B cell (primary cell): ENCODE measurements around the gene RAB27A. TPM values are rescaled to one million over a fixed set of nuclear protein-coding genes. Genes with fewer than 3 reads are reported as not detected.
"Not testable (repeated sequence)": the region's sequence is repeated elsewhere in the genome, so short reads cannot be mapped to it uniquely, and the experiment has no call there.

Experiments
- ATAC-seq: fragments of 200-7000 bp; cut with Tn5 transposase; one replicate; pipeline ENCODE4 v1.10.0; 2021; ENCODE audit warnings: low read depth, mild to moderate bottlenecking, moderate number of reproducible peaks, moderate library complexity
- CTCF ChIA-PET: fragments of 350-600 bp; sonication (Branson Sonifier 250); formaldehyde crosslinking; loops from one replicate; lab custom pipeline; 2021; ENCODE audit warnings: antibody characterized with exemption, inconsistent platforms; lab: Charles Lee
- POLR2A ChIA-PET: fragments of 350-600 bp; sonication (Branson Sonifier 250); formaldehyde crosslinking; loops from one replicate; lab custom pipeline; 2021; ENCODE audit warnings: antibody characterized with exemption; lab: Charles Lee
- DNase-seq: peaks from one replicate; pipeline ENCODE4 v3.0.0; 2013
- H2AFZ ChIP-seq: 2 replicates; pipeline ENCODE4 v1.6.1; 2012; ENCODE audit warnings: mild to moderate bottlenecking, low read depth, low read length; ENCODE audit not compliant: insufficient read depth, poor library complexity, severe bottlenecking
- H3K27ac ChIP-seq, 2 donors: 1 replicate in 1 of 2; 2 replicates in 1 of 2; pipeline ENCODE4 v1.5.1; 2012 to 2013; ENCODE audit warnings: low read length in 2 of 2, mild to moderate bottlenecking in 2 of 2, moderate library complexity in 1 of 2
- H3K27me3 ChIP-seq, 4 experiments: fragments of 200-600 bp in 1 of 4; sonication (generic) in 1 of 4; replicated peaks in 1 of 4; 1 replicate in 2 of 4; 2 replicates in 2 of 4; pipeline versions ENCODE4 v1.6.1 to v1.7.0; 2013 to 2016; ENCODE audit warnings: low read length in 3 of 4, mild to moderate bottlenecking in 2 of 4, mixed read lengths in 1 of 4, moderate library complexity in 1 of 4; ENCODE audit not compliant: insufficient read depth in 4 of 4, control insufficient read depth in 3 of 4; ENCODE audit errors: control extremely low read depth in 1 of 4
- H3K36me3 ChIP-seq, 2 experiments: replicated peaks in 1 of 2; 1 replicate in 1 of 2; 2 replicates in 1 of 2; pipeline versions ENCODE4 v1.6.1 to v1.7.1; 2013; ENCODE audit warnings: low read length in 1 of 2; ENCODE audit not compliant: insufficient read depth in 2 of 2, control insufficient read depth in 1 of 2; ENCODE audit errors: control extremely low read depth in 1 of 2, extremely low read depth in 1 of 2
- H3K4me1 ChIP-seq, 2 donors: fragments of 200-600 bp in 1 of 2; sonication (generic) in 1 of 2; 1 replicate in 1 of 2; 2 replicates in 1 of 2; pipeline versions ENCODE4 v1.5.1 to v1.6.1; 2013 to 2017; ENCODE audit warnings: low read length in 2 of 2; ENCODE audit not compliant: control insufficient read depth in 2 of 2, insufficient read depth in 2 of 2
- H3K4me2 ChIP-seq: replicated peaks from 2 replicates; pipeline ENCODE3; 2012; ENCODE audit warnings: mild to moderate bottlenecking, low read depth, low read length; ENCODE audit not compliant: poor library complexity, severe bottlenecking
- H3K4me3 ChIP-seq, 5 experiments: fragments of 200-600 bp in 1 of 5; sonication (generic) in 1 of 5; 1 replicate in 3 of 5; 2 replicates in 2 of 5; pipeline versions ENCODE4 v1.5.1 to v1.7.0; 2011 to 2016; ENCODE audit warnings: low read length in 4 of 5, mild to moderate bottlenecking in 4 of 5, low read depth in 2 of 5, control low read depth in 1 of 5, moderate library complexity in 1 of 5; ENCODE audit not compliant: insufficient read depth in 1 of 5; ENCODE audit errors: control extremely low read depth in 1 of 5, extremely low read depth in 1 of 5
- H3K79me2 ChIP-seq: fragments of 200-600 bp; sonication (generic); one replicate; pipeline ENCODE4 v1.6.0; 2016; ENCODE audit warnings: low read length; ENCODE audit not compliant: control insufficient read depth, insufficient read depth
- H3K9ac ChIP-seq: fragments of 200-600 bp; sonication (generic); 2 replicates; pipeline ENCODE4 v1.6.1; 2017; ENCODE audit warnings: mild to moderate bottlenecking, low read length, moderate library complexity
- H3K9me3 ChIP-seq, 3 donors: one replicate each; pipeline versions ENCODE4 v1.6.1 to v1.7.1; 2013; ENCODE audit warnings: low read length in 2 of 3; ENCODE audit not compliant: control insufficient read depth in 2 of 3, insufficient read depth in 1 of 3; ENCODE audit errors: control extremely low read depth in 1 of 3
- H4K20me1 ChIP-seq: 2 replicates; pipeline ENCODE4 v1.6.0; 2012; ENCODE audit warnings: mild to moderate bottlenecking, low read length; ENCODE audit not compliant: insufficient read depth, control insufficient read depth, poor library complexity, severe bottlenecking
- H3K27ac Mint-ChIP-seq: one replicate; pipeline ENCODE4 v1.8.0; 2021; ENCODE audit warnings: mixed read lengths
- H3K27me3 Mint-ChIP-seq: one replicate; pipeline ENCODE4 v1.8.0; 2021; ENCODE audit warnings: mixed read lengths
- H3K4me1 Mint-ChIP-seq: one replicate; pipeline ENCODE4 v1.8.0; 2021; ENCODE audit warnings: mixed read lengths
- H3K4me3 Mint-ChIP-seq: one replicate; pipeline ENCODE4 v1.8.0; 2021; ENCODE audit warnings: mixed read lengths
- H3K9me3 Mint-ChIP-seq: one replicate; pipeline ENCODE4 v1.8.0; 2022; ENCODE audit warnings: mixed read lengths; ENCODE audit not compliant: insufficient read depth
- CTCF ChIP-seq: fragments of 200-600 bp; IDR thresholded peaks from one replicate; pipeline ENCODE4 v1.8.0; 2022; ENCODE audit warnings: antibody characterized with exemption, mild to moderate bottlenecking
- EZH2 ChIP-seq: IDR thresholded peaks from 2 replicates; pipeline ENCODE4 v1.6.1; 2012; ENCODE audit warnings: borderline replicate concordance, low read depth, mild to moderate bottlenecking, moderate library complexity, low read length; ENCODE audit not compliant: insufficient read depth, poor library complexity, severe bottlenecking
- WGBS: methylation state at CpG from one replicate; pipeline ENCODE4 v1.1.5; 2013; ENCODE audit warnings: missing lambda C conversion rate; ENCODE audit not compliant: insufficient coverage; 5-methylcytosine and 5-hydroxymethylcytosine counted together
- intact Hi-C: fragments of 100-400 bp; cut with micrococcal nuclease; formaldehyde crosslinking; loops from one replicate; pipeline ENCODE4 v1.10.0; 2022
- polyA plus RNA-seq: library from polyadenylated mRNA; depleted of rRNA; stranded (reverse); fragments of >200 nt; gene quantifications from 2 replicates; pipeline ENCODE4 v1.2.3, GENCODE V29; 2012
- total RNA-seq, 2 donors: library from RNA; stranded (reverse); fragments of 120-200 nt in 1 of 2; gene quantifications; 1 replicate in 1 of 2; 2 replicates in 1 of 2; pipeline versions ENCODE4 v1.2.3 to v1.2.4, GENCODE V29; 2013 to 2022

Gene RAB27A
- total and polyA plus RNA-seq, 2 donors (not counting 1 experiment from before 2014, with no cell fraction given), result 7.2 to 19.0 TPM

GRCh38 chr15:55250392-55250791 lies 39.2 kb downstream of the RAB27A start:
- Histone ChIP-seq H3K36me3 (peaks cover 0 to 6% of the 10 kb centered on the region in 2 experiments), H3K27me3 (no peaks in the 10 kb centered on the region), H2AFZ (no peak overlapping the region), H3K79me2 (peaks cover 78% of the 10 kb centered on the region), H3K4me3 (no peak overlapping the region), H3K27ac (no peak overlapping the region), H3K4me2 (no peak overlapping the region), H4K20me1 (no peaks in the 10 kb centered on the region), H3K4me1 (peaks cover 18 to 20% of the 10 kb centered on the region in 2 donors), H3K9me3 (no peaks in the 10 kb centered on the region), H3K9ac (no peak overlapping the region)
- no CpG with 5 or more reads among the region's 2 CpGs for WGBS
- H3K27ac Mint-ChIP-seq, result no peak overlapping the region
- CTCF ChIA-PET, result interaction anchor here (1.0 kb wide), 1 partner anchor 40 kb away, joined by 3 read pairs; no protein-coding TSS in a partner anchor
- peaks cover 35% of the 10 kb centered on the region for H3K4me1 Mint-ChIP-seq
- no peaks in the 10 kb centered on the region for H3K27me3 Mint-ChIP-seq
- H3K9me3 Mint-ChIP-seq, result peaks cover 3% of the 10 kb centered on the region
- no peak for ATAC-seq
- POLR2A ChIA-PET, result no interaction called here
- DNase-seq, result no peak
- no peak overlapping the region for H3K4me3 Mint-ChIP-seq
- TF ChIP-seq EZH2, result no peak
- TF ChIP-seq CTCF, result no peak
- intact Hi-C loops, result no loop called here

GRCh38 chr15:55249885-55250284 lies 39.7 kb downstream of the RAB27A start:
- intact Hi-C loops, H4K20me1 ChIP-seq, H3K27me3 Mint-ChIP-seq, H3K4me3 ChIP-seq, POLR2A ChIA-PET, H3K27ac ChIP-seq, H3K9ac ChIP-seq, H3K4me3 Mint-ChIP-seq, H3K9me3 ChIP-seq, H3K9me3 Mint-ChIP-seq, H3K4me2 ChIP-seq, H2AFZ ChIP-seq, H3K27me3 ChIP-seq, H3K36me3 ChIP-seq, DNase-seq, ATAC-seq, H3K27ac Mint-ChIP-seq: not testable (repeated sequence)
- Histone ChIP-seq H3K79me2 (peaks cover 78% of the 10 kb centered on the region), H3K4me1 (peaks cover 13 to 15% of the 10 kb centered on the region in 2 donors)
- 93% methylated on average over 3 of the region's 9 CpGs for WGBS
- CTCF ChIA-PET, result interaction anchor here (1.0 kb wide), 2 partner anchors 38 to 41 kb away, joined by 3 read pairs; no protein-coding TSS in a partner anchor
- peaks cover 29% of the 10 kb centered on the region for H3K4me1 Mint-ChIP-seq
